ENCODE results near the gene KRT12.
"Not testable (repeated sequence)": the region's sequence is repeated elsewhere in the genome, so short reads cannot be mapped to it uniquely, and the experiment has no call there.

Gene KRT12

GRCh38 chr17:40864661-40865390 lies 2.2 kb downstream of the KRT12 start:
- no peak for TF ChIP-seq POU2F2 (IDR thresholded peaks at IDR 0.05; ENCODE audit: low read depth, low read length)
- no peak for TF ChIP-seq PAX5 (IDR thresholded peaks at IDR 0.05; ENCODE audit: insufficient read depth, low read length, severe bottlenecking)
- TF ChIP-seq TAF1 (IDR thresholded peaks at IDR 0.05; ENCODE audit: low read depth, low read length): no peak
- no peak for TF ChIP-seq POLR2A (IDR thresholded peaks at IDR 0.05; ENCODE audit: low read depth, low read length)
- TF ChIP-seq POLR2AphosphoS5 (IDR thresholded peaks at IDR 0.05; ENCODE audit: low read depth, low read length): no peak
- DNase-seq (ENCODE audit: insufficient read length, low spot score): no peak
- FAIRE-seq: no peak

DNA sequence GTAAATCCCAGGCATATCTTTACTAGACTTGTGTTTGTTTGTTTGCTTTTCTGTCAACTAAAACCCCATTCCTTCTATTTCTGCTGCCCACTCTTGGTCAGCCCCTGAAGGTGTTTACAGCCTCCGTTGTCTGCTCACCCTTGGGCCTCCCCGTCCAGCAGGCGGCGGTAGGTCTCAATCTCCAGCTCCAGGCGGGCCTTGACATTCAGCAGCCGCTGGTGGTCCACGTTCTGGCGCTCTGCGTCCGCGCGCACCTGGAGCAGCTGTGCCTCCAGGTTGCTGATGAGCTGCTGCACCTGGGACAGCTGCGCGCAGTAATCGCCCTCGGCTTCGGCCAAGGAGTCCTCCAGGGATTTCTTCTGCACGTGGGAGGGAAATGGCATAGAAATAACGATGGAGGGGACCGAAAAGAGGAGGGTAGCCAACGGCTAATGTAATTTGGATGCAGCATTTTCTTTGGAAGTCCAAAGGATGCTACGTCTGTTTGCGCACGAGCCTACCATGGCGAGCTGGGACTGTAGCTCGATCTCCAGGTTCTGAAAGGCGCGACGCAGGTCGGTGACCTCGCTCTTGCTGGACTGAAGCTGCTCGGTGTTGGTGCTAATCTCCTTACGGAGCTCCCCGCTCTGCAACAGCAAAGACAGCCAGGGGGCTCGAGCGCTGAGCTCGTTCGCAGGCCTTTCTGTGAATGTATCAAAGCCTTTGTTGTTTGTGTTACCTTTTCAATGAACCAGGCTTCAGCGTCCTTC lies 3.9 kb downstream of the KRT12 start:
- DNase-seq (ENCODE audit: insufficient read length, low spot score) (peak; percentile 5), FAIRE-seq (no peak)
- no peak for TF ChIP-seq POLR2A (IDR thresholded peaks at IDR 0.05; ENCODE audit: low read depth, low read length)
- TF ChIP-seq POU2F2 (IDR thresholded peaks at IDR 0.05; ENCODE audit: low read depth, low read length): no peak
- TF ChIP-seq SPI1 (IDR thresholded peaks at IDR 0.05; ENCODE audit: low read depth, low read length): no peak
- no peak for TF ChIP-seq PAX5 (IDR thresholded peaks at IDR 0.05; ENCODE audit: insufficient read depth, low read length, severe bottlenecking)
- TF ChIP-seq TAF1 (IDR thresholded peaks at IDR 0.05; ENCODE audit: low read depth, low read length): no peak
- no peak for TF ChIP-seq POLR2AphosphoS5 (IDR thresholded peaks at IDR 0.05; ENCODE audit: low read depth, low read length)

- no peak for FAIRE-seq
- DNase-seq (ENCODE audit: insufficient read length, low spot score): no peak
- TF ChIP-seq POLR2A (IDR thresholded peaks at IDR 0.05; ENCODE audit: low read depth, low read length) (no peak), PAX5 (IDR thresholded peaks at IDR 0.05; ENCODE audit: insufficient read depth, low read length, severe bottlenecking) (no peak), POLR2AphosphoS5 (IDR thresholded peaks at IDR 0.05; ENCODE audit: low read depth, low read length) (no peak), POU2F2 (IDR thresholded peaks at IDR 0.05; ENCODE audit: low read depth, low read length) (no peak), SPI1 (IDR thresholded peaks at IDR 0.05; ENCODE audit: low read depth, low read length) (no peak), TAF1 (IDR thresholded peaks at IDR 0.05; ENCODE audit: low read depth, low read length) (no peak)
Measured at GRCh38 chr17:40859536-40859935, 7.5 kb downstream of the KRT12 start.

- FAIRE-seq: not testable (repeated sequence)
Measured at GRCh38 chr17:40858667-40859066, 8.4 kb downstream of the KRT12 start.

DNA sequence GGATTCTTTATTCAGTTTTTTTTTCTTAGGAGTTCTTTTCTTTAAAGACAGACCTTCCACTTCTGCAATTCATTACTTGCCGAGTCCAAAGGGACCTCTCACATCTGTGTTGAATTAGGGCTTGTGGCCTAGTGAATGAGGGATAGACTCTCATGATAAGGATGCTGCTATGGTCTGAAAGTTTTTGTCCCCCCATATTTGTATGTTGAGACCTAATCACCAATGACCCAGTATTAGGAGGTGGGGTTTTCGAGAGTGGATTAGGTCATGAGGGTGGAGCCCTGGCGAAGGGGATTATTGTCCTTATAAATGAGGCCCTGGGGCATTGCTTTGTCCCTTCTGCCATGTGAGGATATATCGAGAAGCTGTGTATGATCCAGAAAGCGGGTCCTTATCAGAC lies 9.5 kb downstream of the KRT12 start:
- TF ChIP-seq POU2F2 (IDR thresholded peaks at IDR 0.05; ENCODE audit: low read depth, low read length) (no peak), SPI1 (IDR thresholded peaks at IDR 0.05; ENCODE audit: low read depth, low read length) (no peak), TAF1 (IDR thresholded peaks at IDR 0.05; ENCODE audit: low read depth, low read length) (no peak), PAX5 (IDR thresholded peaks at IDR 0.05; ENCODE audit: insufficient read depth, low read length, severe bottlenecking) (no peak), POLR2A (IDR thresholded peaks at IDR 0.05; ENCODE audit: low read depth, low read length) (no peak), POLR2AphosphoS5 (IDR thresholded peaks at IDR 0.05; ENCODE audit: low read depth, low read length) (no peak)
- FAIRE-seq (no peak), DNase-seq (ENCODE audit: insufficient read length, low spot score) (no peak)

More at GRCh38 chr17:40858667-40859066, 8.4 kb downstream of the KRT12 start:
- DNase-seq (ENCODE audit: insufficient read length, low spot score): not testable (repeated sequence)

- no peak for TF ChIP-seq SPI1 (IDR thresholded peaks at IDR 0.05; ENCODE audit: low read depth, low read length)
- no peak for TF ChIP-seq PAX5 (IDR thresholded peaks at IDR 0.05; ENCODE audit: insufficient read depth, low read length, severe bottlenecking)
- FAIRE-seq (no peak), DNase-seq (ENCODE audit: insufficient read length, low spot score) (no peak)
Measured at GRCh38 chr17:40854175-40854814, 12.7 kb downstream of the KRT12 start.

- TF ChIP-seq PAX5 (IDR thresholded peaks at IDR 0.05; ENCODE audit: insufficient read depth, low read length, severe bottlenecking) (no peak), SPI1 (IDR thresholded peaks at IDR 0.05; ENCODE audit: low read depth, low read length) (no peak), POLR2AphosphoS5 (IDR thresholded peaks at IDR 0.05; ENCODE audit: low read depth, low read length) (no peak), POU2F2 (IDR thresholded peaks at IDR 0.05; ENCODE audit: low read depth, low read length) (no peak), POLR2A (IDR thresholded peaks at IDR 0.05; ENCODE audit: low read depth, low read length) (no peak), TAF1 (IDR thresholded peaks at IDR 0.05; ENCODE audit: low read depth, low read length) (no peak)
- FAIRE-seq (no peak), DNase-seq (ENCODE audit: insufficient read length, low spot score) (no peak)
Measured at GRCh38 chr17:40852364-40852763, 14.7 kb downstream of the KRT12 start.

DNA sequence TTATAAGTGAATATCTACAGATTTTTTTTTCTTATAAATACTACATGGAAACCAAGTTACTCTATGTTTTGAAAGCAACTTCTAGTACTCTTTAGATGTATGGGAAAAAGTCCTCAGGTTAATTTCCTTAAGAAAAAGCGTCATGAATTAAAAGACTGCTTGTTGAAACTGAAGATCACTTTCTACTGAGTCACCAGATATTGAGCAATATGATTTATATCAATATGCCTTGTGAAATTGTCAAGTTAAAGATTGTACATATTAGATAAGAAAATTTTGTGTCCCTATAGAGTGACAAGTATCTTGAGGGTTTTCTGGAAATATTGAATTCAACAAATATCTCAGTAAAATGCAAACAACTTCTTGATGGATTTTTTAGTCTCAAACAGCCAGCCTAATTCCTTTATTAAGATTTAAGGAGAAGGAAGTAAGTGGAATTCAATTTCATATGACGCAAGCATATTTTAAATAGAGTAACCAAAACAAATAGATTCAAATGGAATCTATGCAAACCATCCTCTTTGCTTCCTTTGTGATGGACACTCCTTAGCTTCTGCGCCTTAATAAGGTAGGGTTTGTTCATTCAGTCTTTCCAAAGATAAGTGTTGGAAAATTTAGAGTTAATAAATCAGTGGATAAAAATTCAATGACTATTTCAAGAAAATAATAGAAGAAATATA lies 16.6 kb downstream of the KRT12 start:
- FAIRE-seq (no peak), DNase-seq (ENCODE audit: insufficient read length, low spot score) (no peak)
- TF ChIP-seq TAF1 (IDR thresholded peaks at IDR 0.05; ENCODE audit: low read depth, low read length): no peak
- no peak for TF ChIP-seq POLR2AphosphoS5 (IDR thresholded peaks at IDR 0.05; ENCODE audit: low read depth, low read length)

DNA sequence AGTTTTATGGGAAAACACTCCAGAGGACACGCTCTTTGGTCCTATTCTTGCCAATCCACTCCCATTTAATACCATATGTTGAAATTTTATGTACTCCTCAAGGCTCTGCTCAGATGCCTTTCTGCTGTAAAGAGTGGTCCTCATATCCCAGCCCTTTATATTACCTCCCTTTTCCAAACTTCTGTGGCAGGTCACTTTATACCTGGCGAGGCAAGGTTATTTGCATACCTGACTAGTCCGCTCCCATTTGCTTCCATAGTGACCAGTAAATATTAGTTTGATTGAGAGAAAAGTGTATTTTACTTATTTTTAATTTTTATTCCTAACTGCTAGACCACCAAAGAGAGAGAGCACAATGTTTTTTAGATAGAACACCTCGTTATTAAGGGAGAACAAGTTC lies 17.3 kb downstream of the KRT12 start:
- no peak for FAIRE-seq

More for the DNA sequence above, 17.3 kb downstream of the KRT12 start:
- TF ChIP-seq PAX5 (IDR thresholded peaks at IDR 0.05; ENCODE audit: insufficient read depth, low read length, severe bottlenecking) (no peak), POU2F2 (IDR thresholded peaks at IDR 0.05; ENCODE audit: low read depth, low read length) (no peak)
- no peak for DNase-seq (ENCODE audit: insufficient read length, low spot score)

Measured in GM12891 (cell line).